Kidney (tissue), 14 donors: ENCODE results near the gene DLGAP1. TPM values are rescaled to one million over a fixed set of nuclear protein-coding genes. Genes with fewer than 3 reads are reported as not detected.

Source experiments
- DNase-seq, 5 donors: peaks; one replicate each; pipeline ENCODE4 v3.0.0-alpha.2; 2013 to 2020
- FAIRE-seq: peaks from 2 replicates; lab custom pipeline; 2012; peaks lifted over from hg19 to GRCh38; lab: Jason Lieb, UNC
- H3K27ac ChIP-seq, 2 donors: one replicate each; pipeline ENCODE4 v1.7.0; 2013; ENCODE audit warnings: low read depth in 2 of 2, low read length in 2 of 2, inconsistent platforms in 1 of 2
- H3K27me3 ChIP-seq: one replicate; pipeline ENCODE4 v1.7.1; 2013; ENCODE audit warnings: low read length, inconsistent platforms; ENCODE audit not compliant: control insufficient read depth, insufficient read depth
- H3K36me3 ChIP-seq, 3 donors: one replicate each; pipeline versions ENCODE4 v1.7.0 to v1.7.1; 2013; ENCODE audit warnings: low read length in 3 of 3, control low read depth in 1 of 3, inconsistent platforms in 1 of 3; ENCODE audit not compliant: insufficient read depth in 3 of 3, control insufficient read depth in 2 of 3
- H3K4me1 ChIP-seq, 3 donors: one replicate each; pipeline versions ENCODE4 v1.7.0 to v1.7.1; 2013; ENCODE audit warnings: low read length in 3 of 3, inconsistent platforms in 1 of 3, low read depth in 1 of 3; ENCODE audit not compliant: control insufficient read depth in 2 of 3, insufficient read depth in 2 of 3
- H3K4me3 ChIP-seq, 3 donors: one replicate each; pipeline versions ENCODE4 v1.7.0 to v1.8.1; 2013; ENCODE audit warnings: low read length in 3 of 3, control low read depth in 1 of 3, inconsistent platforms in 1 of 3
- H3K9ac ChIP-seq, 3 donors: one replicate each; pipeline versions ENCODE4 v1.7.0 to v1.7.1; 2013; ENCODE audit warnings: low read length in 3 of 3, control low read depth in 1 of 3, inconsistent platforms in 1 of 3
- H3K9me3 ChIP-seq, 3 donors: one replicate each; pipeline versions ENCODE4 v1.7.0 to v1.7.1; 2013; ENCODE audit warnings: low read length in 3 of 3, control low read depth in 1 of 3, inconsistent platforms in 1 of 3; ENCODE audit not compliant: control insufficient read depth in 2 of 3, insufficient read depth in 1 of 3
- intact Hi-C: fragments of 100-400 bp; cut with DNase I; formaldehyde crosslinking; loops from one replicate; pipeline ENCODE4 v1.11.1; 2022
- polyA plus RNA-seq: library from polyadenylated mRNA; stranded (reverse); fragments of 350-450 nt; fragmentation: Illumina TruSeq; extraction: RNeasy Lipid Tissue Mini Kit (QIAGEN cat#74804); gene quantifications from one replicate; pipeline ENCODE4 v1.2.3, GENCODE V29; 2014; ENCODE audit warnings: low read depth, low replicate concordance; ENCODE audit not compliant: insufficient read depth
- total RNA-seq: library from RNA; stranded (reverse); fragmentation: NEBNext Ultra II Directional; extraction: Animal tissue kit (Norgen Biotek cat#: 25700); gene quantifications from one replicate; pipeline ENCODE4 v1.2.1, GENCODE V29; 2021
- TF ChIP-seq, protein P1 (sequence below): IDR thresholded peaks from 3 replicates; pipeline ENCODE4 v1.5.1; 2012; ENCODE audit warnings: mild to moderate bottlenecking, moderate library complexity, borderline replicate concordance; ENCODE audit not compliant: insufficient read depth; ENCODE audit errors: extremely low read depth
- donor health status: control.
- donor health status: control.
- donor health status: control.
- donor health status: control.
- donor health status: control.
- donor health status: DM: yes; HTN: yes; CAD: no.
- donor health status: Normal renal cell carcinoma (clear cell type).

Gene DLGAP1
- total and polyA plus RNA-seq, 2 donors from 2014 or later, result 1.2 to 32.8 TPM

DNA sequence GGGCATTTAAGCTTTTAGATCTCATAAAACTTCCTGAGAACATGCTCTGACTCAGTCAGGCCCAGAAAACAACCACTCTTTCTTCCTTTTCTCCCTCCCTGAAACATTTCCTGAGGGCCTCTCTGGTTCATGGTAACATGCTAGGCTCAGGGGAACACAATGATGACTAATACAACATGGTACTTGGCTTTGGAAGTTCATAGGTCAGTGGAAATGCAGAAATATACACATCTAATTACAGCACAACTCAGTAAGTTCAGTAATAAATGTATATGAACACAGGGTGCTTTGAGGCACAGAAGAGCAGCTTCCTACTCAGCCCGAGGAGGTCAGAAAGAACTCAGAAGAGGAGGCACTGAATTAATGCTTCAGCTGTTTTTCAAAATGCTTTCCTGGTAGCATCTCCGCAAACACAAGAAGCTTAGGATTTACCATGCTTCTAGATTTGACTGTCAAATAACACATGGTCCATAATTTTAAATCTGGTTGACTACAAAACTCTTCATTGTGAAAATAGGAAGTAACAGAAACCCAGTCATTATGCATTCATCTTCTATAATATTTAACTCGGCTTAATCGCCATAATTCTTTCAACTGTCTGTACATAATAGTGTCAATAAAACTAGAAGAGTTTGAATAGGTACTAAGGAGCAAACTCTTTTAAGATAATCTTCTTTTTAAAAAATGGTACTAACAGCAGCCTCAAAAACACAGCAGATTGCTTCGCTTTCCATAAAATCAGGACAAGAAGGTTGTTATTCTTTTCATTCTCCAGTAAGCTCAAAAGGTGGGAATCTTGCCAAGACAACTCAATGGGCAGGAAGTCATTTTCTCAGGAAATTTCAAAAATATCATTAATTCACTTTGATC, 251.3 kb downstream of the DLGAP1 start:
- Histone ChIP-seq H3K9me3 (no peaks in the 10 kb centered on the region), H3K27ac (no peak overlapping the region), H3K27me3 (no peaks in the 10 kb centered on the region), H3K36me3 (no peaks in the 10 kb centered on the region), H3K4me1 (no peaks in the 10 kb centered on the region), H3K9ac (no peak overlapping the region), H3K4me3 (no peak overlapping the region)
- intact Hi-C loops, result no loop called here
- DNase-seq, result peak in 2 of 5 donors; percentile 65 to 81
- TF ChIP-seq, protein P1, sequence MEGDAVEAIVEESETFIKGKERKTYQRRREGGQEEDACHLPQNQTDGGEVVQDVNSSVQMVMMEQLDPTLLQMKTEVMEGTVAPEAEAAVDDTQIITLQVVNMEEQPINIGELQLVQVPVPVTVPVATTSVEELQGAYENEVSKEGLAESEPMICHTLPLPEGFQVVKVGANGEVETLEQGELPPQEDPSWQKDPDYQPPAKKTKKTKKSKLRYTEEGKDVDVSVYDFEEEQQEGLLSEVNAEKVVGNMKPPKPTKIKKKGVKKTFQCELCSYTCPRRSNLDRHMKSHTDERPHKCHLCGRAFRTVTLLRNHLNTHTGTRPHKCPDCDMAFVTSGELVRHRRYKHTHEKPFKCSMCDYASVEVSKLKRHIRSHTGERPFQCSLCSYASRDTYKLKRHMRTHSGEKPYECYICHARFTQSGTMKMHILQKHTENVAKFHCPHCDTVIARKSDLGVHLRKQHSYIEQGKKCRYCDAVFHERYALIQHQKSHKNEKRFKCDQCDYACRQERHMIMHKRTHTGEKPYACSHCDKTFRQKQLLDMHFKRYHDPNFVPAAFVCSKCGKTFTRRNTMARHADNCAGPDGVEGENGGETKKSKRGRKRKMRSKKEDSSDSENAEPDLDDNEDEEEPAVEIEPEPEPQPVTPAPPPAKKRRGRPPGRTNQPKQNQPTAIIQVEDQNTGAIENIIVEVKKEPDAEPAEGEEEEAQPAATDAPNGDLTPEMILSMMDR, result no peak
- no peak for FAIRE-seq

DNA sequence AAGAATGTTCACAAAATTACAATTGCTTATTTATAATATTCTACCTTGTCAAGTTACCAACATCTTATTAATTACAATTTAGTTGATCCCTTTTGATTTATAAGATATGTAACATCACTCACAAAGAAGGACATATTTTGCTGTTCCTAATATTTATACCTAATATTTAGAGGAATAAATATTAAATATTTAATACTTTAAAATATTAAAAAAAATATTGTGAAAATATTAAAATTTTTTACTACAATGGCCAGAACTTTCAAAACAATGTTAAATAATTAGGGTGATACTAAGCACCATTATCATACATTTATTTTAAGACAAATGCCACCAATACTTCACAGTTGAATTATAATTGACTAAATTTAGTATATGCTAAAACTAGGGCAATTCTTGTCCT, 254.7 kb downstream of the DLGAP1 start:
- H3K9me3 ChIP-seq, result no peaks in the 10 kb centered on the region
- intact Hi-C loops, result no loop called here
- H3K27me3 ChIP-seq, result no peaks in the 10 kb centered on the region
- H3K9ac ChIP-seq, result no peak overlapping the region
- TF ChIP-seq, protein P1, result no peak
- FAIRE-seq, result peak; percentile 93
- H3K27ac ChIP-seq, result no peak overlapping the region
- H3K4me1 ChIP-seq, result no peaks in the 10 kb centered on the region
- no peak overlapping the region for H3K4me3 ChIP-seq
- H3K36me3 ChIP-seq, result no peaks in the 10 kb centered on the region
- no peak for DNase-seq

DNA sequence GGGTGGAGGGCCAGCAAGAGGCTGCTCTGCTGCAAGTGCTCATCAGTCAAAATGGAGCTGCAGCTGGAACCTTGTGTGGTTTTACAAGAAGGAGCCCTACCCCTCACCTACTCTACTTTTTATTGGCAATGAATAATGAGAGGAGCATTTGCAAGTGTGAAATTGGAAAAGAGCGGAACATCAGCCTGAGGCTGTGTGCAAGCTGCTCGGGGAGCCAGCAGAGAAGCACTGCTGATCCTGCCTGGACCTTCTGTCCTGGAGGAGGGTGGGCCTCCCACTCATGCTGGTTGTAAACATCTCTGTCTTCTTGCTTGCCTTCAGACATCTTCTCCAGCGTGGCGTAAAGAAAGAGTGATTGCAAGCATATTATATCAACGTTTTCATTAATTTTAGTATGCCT, 256.2 kb downstream of the DLGAP1 start:
- H3K4me1 ChIP-seq, result no peaks in the 10 kb centered on the region
- TF ChIP-seq, protein P1, result no peak
- no peaks in the 10 kb centered on the region for H3K9me3 ChIP-seq
- no peak overlapping the region for H3K9ac ChIP-seq
- no peaks in the 10 kb centered on the region for H3K36me3 ChIP-seq
- no peaks in the 10 kb centered on the region for H3K27me3 ChIP-seq
- H3K4me3 ChIP-seq, result no peak overlapping the region
- no peak overlapping the region for H3K27ac ChIP-seq
- FAIRE-seq (no peak), DNase-seq (no peak)
- intact Hi-C loops, result no loop called here
